Measurements from ENCODE around the gene YLPM1. TPM values are rescaled to one million over a fixed set of nuclear protein-coding genes. Genes with fewer than 3 reads are reported as not detected.
A peak's percentile ranks its signal among the peaks of the same experiment; 100 is the strongest.

Gene YLPM1
- total RNA-seq, 2 experiments from 2014 or later, result 72.4 to 73.8 TPM

- H3K27me3 Mint-ChIP-seq, result no peaks in the 10 kb centered on the region
- CTCF ChIA-PET, result interaction anchor here (0.6 to 7.7 kb wide), 7 partner anchors 8 to 134 kb away, joined by 3 to 66 read pairs (median 3); no protein-coding TSS in a partner anchor
- no peak overlapping the region for H3K4me3 Mint-ChIP-seq
- peaks cover 33% of the 10 kb centered on the region for H3K4me1 Mint-ChIP-seq
- no peaks in the 10 kb centered on the region for H3K36me3 Mint-ChIP-seq (ENCODE audit: low read depth)
- POLR2A ChIA-PET, result no interaction called here
- no peak for DNase-seq
- H3K27ac Mint-ChIP-seq, result no peak overlapping the region
- H3K9me3 Mint-ChIP-seq, result no peaks in the 10 kb centered on the region
Observed at GRCh38 chr14:74871819-74872218, 108.7 kb downstream of the YLPM1 start.

GRCh38 chr14:74875204-74875603 lies 112.1 kb downstream of the YLPM1 start:
- H3K27ac Mint-ChIP-seq, result no peak overlapping the region
- H3K4me1 Mint-ChIP-seq, result peaks cover 23% of the 10 kb centered on the region
- ChIA-PET POLR2A (interaction anchor here (0.6 kb wide), 1 partner anchor 67 kb away, joined by 4 read pairs; no protein-coding TSS in a partner anchor), CTCF (interaction anchor here (1.2 to 7.7 kb wide), 3 partner anchors 14 to 59 kb away, joined by 3 to 66 read pairs (median 3); no protein-coding TSS in a partner anchor)
- H3K36me3 Mint-ChIP-seq (ENCODE audit: low read depth), result no peaks in the 10 kb centered on the region
- DNase-seq, result no peak
- H3K9me3 Mint-ChIP-seq, result no peaks in the 10 kb centered on the region
- no peak overlapping the region for H3K4me3 Mint-ChIP-seq
- no peaks in the 10 kb centered on the region for H3K27me3 Mint-ChIP-seq

GRCh38 chr14:74875941-74876913 lies 113.1 kb downstream of the YLPM1 start, which contains the start of gene PROX2:
TSS of gene PROX2 (minus strand) at chr14:74876145. CDS start at chr14:74863834, 12,311 bp downstream.
- DNase-seq, result peak; percentile 19
- H3K4me1 Mint-ChIP-seq, result peaks cover 32% of the 10 kb centered on the region
- no peaks in the 10 kb centered on the region for H3K27me3 Mint-ChIP-seq
- H3K27ac Mint-ChIP-seq, result peak within 1 kb of the TSS; percentile 68
- H3K9me3 Mint-ChIP-seq, result no peaks in the 10 kb centered on the region
- CTCF ChIA-PET, result interaction anchor here (0.5 to 7.7 kb wide), 5 partner anchors 15 to 343 kb away, joined by 3 to 66 read pairs (median 3); no protein-coding TSS in a partner anchor
- H3K36me3 Mint-ChIP-seq (ENCODE audit: low read depth), result no peaks in the 10 kb centered on the region
- POLR2A ChIA-PET, result no interaction called here
- H3K4me3 Mint-ChIP-seq, result no peak within 1 kb of the TSS

GRCh38 chr14:74879427-74880182 lies 116.5 kb downstream of the YLPM1 start:
- no peaks in the 10 kb centered on the region for H3K27me3 Mint-ChIP-seq
- ChIA-PET POLR2A (no interaction called here), CTCF (interaction anchor here (0.6 to 3.0 kb wide), 10 partner anchors 8 to 299 kb away, joined by 3 to 13 read pairs (median 4); no protein-coding TSS in a partner anchor)
- peaks cover 20% of the 10 kb centered on the region for H3K36me3 Mint-ChIP-seq (ENCODE audit: low read depth)
- peak overlapping the region; percentile 32 for H3K27ac Mint-ChIP-seq
- no peaks in the 10 kb centered on the region for H3K9me3 Mint-ChIP-seq
- no peak for DNase-seq
- H3K4me1 Mint-ChIP-seq, result peaks cover 53% of the 10 kb centered on the region
- peak overlapping the region; percentile 1 for H3K4me3 Mint-ChIP-seq

- H3K36me3 Mint-ChIP-seq (ENCODE audit: low read depth), result peaks cover 38% of the 10 kb centered on the region
- H3K27me3 Mint-ChIP-seq, result no peaks in the 10 kb centered on the region
- CTCF ChIA-PET, result interaction anchor here (0.6 to 5.5 kb wide), 10 partner anchors 9 to 26 kb away, joined by 3 to 29 read pairs (median 4); no protein-coding TSS in a partner anchor
- H3K9me3 Mint-ChIP-seq, result no peaks in the 10 kb centered on the region
- POLR2A ChIA-PET, result interaction anchor here (0.6 to 1.1 kb wide), 2 partner anchors 16 to 21 kb away, joined by 3 to 5 read pairs; no protein-coding TSS in a partner anchor
- peaks cover 58% of the 10 kb centered on the region for H3K4me1 Mint-ChIP-seq
- peak within 1 kb of the TSS; percentile 100 for H3K4me3 Mint-ChIP-seq
- peak; percentile 85 for DNase-seq
- peak within 1 kb of the TSS; percentile 98 for H3K27ac Mint-ChIP-seq
Observed at GRCh38 chr14:74881431-74882102, 118.5 kb downstream of the YLPM1 start, which contains the start of gene DLST. TSS of gene DLST (plus strand) at chr14:74881916. CDS start at chr14:74881954, 38 bp downstream.

- H3K27ac Mint-ChIP-seq, result peak overlapping the region; percentile 98
- POLR2A ChIA-PET, result no interaction called here
- H3K4me1 Mint-ChIP-seq, result peaks cover 57% of the 10 kb centered on the region
- H3K9me3 Mint-ChIP-seq, result no peaks in the 10 kb centered on the region
- CTCF ChIA-PET, result interaction anchor here (0.6 to 5.5 kb wide), 10 partner anchors 9 to 29 kb away, joined by 3 to 29 read pairs (median 4); no protein-coding TSS in a partner anchor
- H3K4me3 Mint-ChIP-seq, result peak overlapping the region; percentile 100
- no peaks in the 10 kb centered on the region for H3K27me3 Mint-ChIP-seq
- peaks cover 39% of the 10 kb centered on the region for H3K36me3 Mint-ChIP-seq (ENCODE audit: low read depth)
- DNase-seq, result peak; percentile 57
Observed at GRCh38 chr14:74882103-74882920, 119.2 kb downstream of the YLPM1 start.

Other genes starting within 250 kb of the YLPM1 start
- gene LTBP2, start 151.1 kb upstream of the YLPM1 start, total RNA-seq, result under 1 TPM; 0.05 to 0.12 TPM
- 10 to 100 TPM; 44.1 to 44.2 TPM for gene AREL1, start 50.2 kb upstream of the YLPM1 start, total RNA-seq
- gene FCF1, start 50.2 kb upstream of the YLPM1 start, total RNA-seq, result 10 to 100 TPM; 60.1 to 81.9 TPM
- gene PROX2, start 112.8 kb downstream of the YLPM1 start, total RNA-seq, result not detected
- gene DLST, start 118.6 kb downstream of the YLPM1 start, total RNA-seq, result 100 to 1,000 TPM in 1 of 2 experiments, 10 to 100 TPM in 1; 92.6 to 106 TPM
- gene RPS6KL1, start 159.9 kb downstream of the YLPM1 start, total RNA-seq, result 1 to 10 TPM; 4.5 to 4.6 TPM
- gene PGF, start 192.3 kb downstream of the YLPM1 start, total RNA-seq, result under 1 TPM; 0.12 to 0.15 TPM
- 10 to 100 TPM; 53.0 to 58.1 TPM for gene EIF2B2, start 239.6 kb downstream of the YLPM1 start, total RNA-seq

Measured in activated CD4-positive, alpha-beta T cell treated with anti-CD3 and anti-CD28 coated beads, Interleukin-2, amount 10 ng/mL, durations not matched to agents 7 days and 5 days (primary cell).